NT2/D1 (cell line): Measurements from ENCODE around the gene LGALS12.

Experiments used
- DNase-seq: peaks from one replicate; pipeline ENCODE4 v3.0.0-alpha.2; 2011; ENCODE audit warnings: low read depth, low spot score
- H3K27me3 ChIP-seq: 2 replicates; pipeline ENCODE4 v1.6.0; 2011; ENCODE audit warnings: mild to moderate bottlenecking; ENCODE audit not compliant: insufficient read length, insufficient read depth
- H3K36me3 ChIP-seq: 2 replicates; pipeline ENCODE4 v1.6.1; 2011; ENCODE audit warnings: mild to moderate bottlenecking, low read length, mixed read lengths; ENCODE audit not compliant: insufficient read depth, insufficient read length
- H3K4me1 ChIP-seq: 2 replicates; pipeline ENCODE4 v1.5.1; 2011; ENCODE audit not compliant: insufficient read depth, insufficient read length
- H3K4me3 ChIP-seq: 2 replicates; pipeline ENCODE4 v1.5.1; 2011; ENCODE audit warnings: low read depth; ENCODE audit not compliant: insufficient read length
- H3K9ac ChIP-seq: 2 replicates; pipeline ENCODE4 v1.6.0; 2011; ENCODE audit warnings: low read depth; ENCODE audit not compliant: insufficient read length
- H3K9me3 ChIP-seq: 2 replicates; pipeline ENCODE4 v1.5.1; 2011; ENCODE audit warnings: mild to moderate bottlenecking, low read length; ENCODE audit not compliant: insufficient read depth
- SUZ12 ChIP-seq: IDR thresholded peaks from 2 replicates; pipeline ENCODE4 v1.6.1; 2011; ENCODE audit not compliant: insufficient read length, insufficient read depth; ENCODE audit errors: extremely low read depth
- YY1 ChIP-seq: IDR thresholded peaks from 2 replicates; pipeline ENCODE4 v1.6.1; 2011; ENCODE audit not compliant: insufficient read length, insufficient read depth
- ZNF274 ChIP-seq: IDR thresholded peaks from 2 replicates; pipeline ENCODE4 v1.6.1; 2011; ENCODE audit warnings: mild to moderate bottlenecking, low read depth, low read length

The LGALS12 gene

DNA sequence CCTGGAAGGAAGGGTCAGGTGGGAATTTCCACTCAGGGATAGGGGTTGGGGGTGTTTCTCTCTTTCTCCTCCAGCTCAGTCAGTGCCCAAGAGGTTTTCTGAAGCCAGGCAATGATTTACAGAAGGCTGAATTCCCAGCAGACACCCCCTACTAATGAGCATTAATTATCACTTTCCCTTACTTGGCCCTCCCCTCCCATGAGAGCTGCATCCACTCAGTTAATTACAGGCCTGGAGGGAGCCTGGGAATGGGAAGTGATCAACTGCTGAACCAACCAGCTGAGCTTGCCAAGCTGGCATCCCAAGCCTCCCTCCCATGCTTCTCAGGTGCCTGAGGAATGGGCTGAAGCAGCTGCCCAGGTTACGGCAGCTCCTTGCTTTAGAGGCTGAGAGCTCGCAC, 992 bp downstream of the LGALS12 start:
- Histone ChIP-seq H3K4me1 (peaks cover 41% of the 10 kb centered on the region), H3K27me3 (peaks cover 3% of the 10 kb centered on the region), H3K4me3 (no peak overlapping the region), H3K9ac (no peak overlapping the region), H3K9me3 (peaks cover 25% of the 10 kb centered on the region), H3K36me3 (no peaks in the 10 kb centered on the region)
- TF ChIP-seq YY1 (no peak), ZNF274 (no peak), SUZ12 (no peak)
- no peak for DNase-seq

DNA sequence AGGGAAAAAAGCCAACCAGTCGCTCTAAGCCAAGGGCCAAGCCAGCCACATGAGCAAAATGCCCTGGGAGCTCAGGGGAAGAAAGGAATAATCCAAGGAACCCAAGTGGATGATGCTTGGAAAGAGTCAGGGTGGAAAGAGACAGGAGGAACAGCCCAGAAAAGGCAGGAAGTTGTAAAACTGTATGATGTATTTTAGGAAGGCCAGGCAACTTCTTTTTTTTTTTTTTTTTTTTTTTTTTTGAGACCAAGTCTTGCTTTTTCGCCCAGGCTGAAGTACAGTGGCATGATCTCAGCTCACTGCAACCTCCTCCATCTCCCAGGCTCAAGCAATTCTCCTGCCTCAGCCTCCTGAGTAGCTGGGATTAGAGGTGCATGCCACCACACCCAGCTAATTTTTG, 1.6 kb downstream of the LGALS12 start:
- TF ChIP-seq SUZ12: no peak
- no peak for TF ChIP-seq YY1
- TF ChIP-seq ZNF274: no peak
- H3K9me3 ChIP-seq: peaks cover 21% of the 10 kb centered on the region
- no peaks in the 10 kb centered on the region for H3K36me3 ChIP-seq
- no peak overlapping the region for H3K4me3 ChIP-seq
- no peak overlapping the region for H3K9ac ChIP-seq
- H3K27me3 ChIP-seq: peaks cover 3% of the 10 kb centered on the region
- peaks cover 41% of the 10 kb centered on the region for H3K4me1 ChIP-seq
- DNase-seq: no peak

DNA sequence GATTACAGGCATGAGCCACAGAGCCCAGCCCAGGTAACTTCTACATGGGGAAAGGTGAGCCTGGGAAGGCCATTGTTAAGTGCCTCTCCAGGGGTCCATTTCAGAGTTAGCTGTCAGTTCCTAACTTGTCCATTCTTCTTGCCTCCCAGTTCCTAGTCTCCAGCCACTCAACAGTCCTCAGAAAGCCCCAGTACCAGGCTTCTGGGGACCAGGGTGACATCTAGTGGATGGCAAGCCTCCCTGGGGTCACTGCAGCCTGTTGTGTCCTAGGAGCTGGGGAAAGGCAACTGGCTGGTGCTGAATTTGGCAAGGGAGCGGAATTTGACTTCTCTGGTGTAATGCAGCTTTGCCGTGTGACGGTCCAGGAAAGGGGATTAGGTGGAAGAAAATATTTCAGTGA, 2.1 kb downstream of the LGALS12 start:
- TF ChIP-seq SUZ12 (no peak), ZNF274 (no peak), YY1 (no peak)
- Histone ChIP-seq H3K9ac (no peak overlapping the region), H3K27me3 (peaks cover 3% of the 10 kb centered on the region), H3K9me3 (peaks cover 16% of the 10 kb centered on the region), H3K4me3 (no peak overlapping the region), H3K4me1 (peaks cover 41% of the 10 kb centered on the region), H3K36me3 (no peaks in the 10 kb centered on the region)
- DNase-seq: no peak

DNA sequence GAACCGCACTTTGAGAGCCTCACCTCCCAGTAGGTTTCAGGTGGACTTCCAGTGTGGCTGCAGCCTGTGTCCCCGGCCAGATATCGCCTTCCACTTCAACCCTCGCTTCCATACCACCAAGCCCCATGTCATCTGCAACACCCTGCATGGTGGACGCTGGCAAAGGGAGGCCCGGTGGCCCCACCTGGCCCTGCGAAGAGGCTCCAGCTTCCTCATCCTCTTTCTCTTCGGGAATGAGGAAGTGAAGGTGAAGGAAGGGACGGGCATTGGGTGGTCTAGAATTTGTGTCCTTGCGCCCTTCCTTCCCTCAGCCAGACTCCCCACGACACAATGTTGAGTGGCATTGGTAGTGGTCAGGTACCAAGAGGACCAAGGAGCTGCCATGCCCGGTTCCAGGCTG, 2.9 kb downstream of the LGALS12 start:
- TF ChIP-seq SUZ12 (no peak), ZNF274 (no peak), YY1 (no peak)
- peaks cover 9% of the 10 kb centered on the region for H3K9me3 ChIP-seq
- no peak for DNase-seq
- H3K9ac ChIP-seq: no peak overlapping the region
- H3K4me3 ChIP-seq: no peak overlapping the region
- H3K27me3 ChIP-seq: peaks cover 3% of the 10 kb centered on the region
- H3K4me1 ChIP-seq: peaks cover 38% of the 10 kb centered on the region
- no peaks in the 10 kb centered on the region for H3K36me3 ChIP-seq

DNA sequence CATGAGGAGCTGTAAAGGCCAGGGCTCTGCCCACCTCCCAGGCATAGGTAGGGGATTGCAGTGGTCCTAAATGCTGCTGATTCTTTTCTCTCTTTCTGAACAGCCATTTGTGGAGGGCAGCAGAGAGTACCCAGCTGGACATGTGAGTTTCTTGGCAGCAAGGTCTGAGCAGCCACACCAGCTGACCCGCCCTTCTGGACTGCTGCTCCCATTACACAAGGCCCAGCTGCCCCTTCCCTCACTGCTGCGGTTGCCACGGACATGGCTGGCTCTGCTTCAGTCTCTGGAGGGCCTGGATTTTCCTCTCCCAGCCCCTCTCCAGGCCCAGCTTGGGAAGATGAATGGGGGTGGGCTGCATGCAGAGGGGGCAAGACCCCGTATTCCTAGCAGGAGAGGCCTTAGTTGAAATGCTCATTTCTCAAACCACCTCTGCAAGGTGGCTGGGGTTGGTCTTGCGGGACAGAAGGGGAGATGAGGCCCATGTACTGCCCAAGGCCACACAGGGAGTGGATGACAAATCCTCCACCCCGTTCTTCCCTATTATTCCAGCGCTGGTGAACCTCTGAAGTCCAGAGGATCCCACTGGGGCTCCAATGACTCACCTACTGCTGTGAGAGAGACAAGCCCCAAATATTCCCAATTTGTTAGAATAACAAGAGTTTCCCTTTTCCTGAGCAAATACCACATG, 4.6 kb downstream of the LGALS12 start:
- DNase-seq: no peak
- Histone ChIP-seq H3K4me1 (peaks cover 32% of the 10 kb centered on the region), H3K4me3 (no peak overlapping the region), H3K27me3 (peaks cover 3% of the 10 kb centered on the region), H3K9me3 (no peaks in the 10 kb centered on the region), H3K36me3 (no peaks in the 10 kb centered on the region), H3K9ac (peak overlapping the region; percentile 6)
- TF ChIP-seq SUZ12 (no peak), ZNF274 (no peak), YY1 (no peak)

DNA sequence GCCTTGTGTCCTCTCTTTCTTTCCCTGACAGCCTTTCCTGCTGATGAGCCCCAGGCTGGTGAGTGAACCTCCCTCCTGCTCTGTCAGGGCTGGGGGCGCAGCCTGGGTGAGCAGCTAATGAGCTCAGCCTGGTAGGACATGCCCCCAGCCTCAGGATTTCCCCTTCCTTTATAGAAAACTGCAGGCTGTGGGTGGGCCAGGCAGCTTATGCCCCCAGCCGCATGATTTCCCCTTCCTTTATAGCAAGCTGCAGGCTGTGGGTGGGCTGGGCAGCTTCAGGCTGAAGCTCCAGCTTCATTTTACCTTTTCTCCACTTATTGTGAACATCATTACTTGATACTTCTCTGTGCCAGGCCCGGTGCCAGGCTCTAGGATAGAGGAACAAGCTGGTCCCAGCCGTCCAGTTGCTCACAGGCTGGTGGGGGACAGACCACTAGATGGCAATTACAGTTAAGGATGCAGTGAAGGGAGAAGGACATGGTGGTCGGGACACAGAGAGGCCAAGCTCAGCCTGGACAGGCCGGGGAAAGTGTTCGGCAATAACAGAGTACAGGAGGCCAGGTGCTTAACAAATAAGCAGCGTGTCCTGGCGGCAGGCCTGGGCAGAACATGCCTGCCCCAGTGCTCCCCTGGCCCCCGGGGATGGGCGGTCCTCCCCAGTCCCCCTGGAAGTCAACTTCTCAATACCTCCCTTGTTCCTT, 5.3 kb downstream of the LGALS12 start:
- H3K36me3 ChIP-seq: no peaks in the 10 kb centered on the region
- H3K4me1 ChIP-seq: peaks cover 28% of the 10 kb centered on the region
- no peaks in the 10 kb centered on the region for H3K9me3 ChIP-seq
- TF ChIP-seq SUZ12 (no peak), YY1 (no peak), ZNF274 (no peak)
- peak overlapping the region; percentile 2 for H3K9ac ChIP-seq
- no peak overlapping the region for H3K4me3 ChIP-seq
- no peak for DNase-seq
- H3K27me3 ChIP-seq: peaks cover 3% of the 10 kb centered on the region

DNA sequence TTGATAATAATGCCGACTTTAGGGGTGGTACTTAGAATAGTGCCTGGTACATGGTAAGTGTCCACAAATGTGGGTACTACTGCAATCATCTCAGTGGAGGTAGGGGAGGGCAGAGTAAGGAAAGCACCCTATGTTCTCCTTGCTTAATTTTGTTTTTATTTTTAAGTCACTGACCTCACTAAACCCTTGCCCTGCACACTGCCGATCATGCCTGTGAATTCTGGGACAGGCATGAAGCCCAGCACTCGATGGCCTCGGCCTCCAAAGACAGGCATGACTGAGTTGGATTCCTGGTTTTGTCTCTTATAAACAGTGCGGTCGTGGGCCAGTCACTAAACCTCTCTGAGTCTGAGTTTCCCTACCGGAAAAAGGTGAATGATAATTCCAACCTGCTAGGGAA, 6.9 kb downstream of the LGALS12 start:
- TF ChIP-seq SUZ12 (no peak), YY1 (no peak), ZNF274 (no peak)
- no peak for DNase-seq

More for the DNA sequence above, 6.9 kb downstream of the LGALS12 start:
- Histone ChIP-seq H3K27me3 (peaks cover 3% of the 10 kb centered on the region), H3K9ac (no peak overlapping the region), H3K9me3 (no peaks in the 10 kb centered on the region), H3K4me1 (peaks cover 16% of the 10 kb centered on the region), H3K4me3 (no peak overlapping the region), H3K36me3 (no peaks in the 10 kb centered on the region)
